ENCODE measurements around the gene FAM209B.

Gene FAM209B

GRCh38 chr20:56574531-56575142 is 41.6 kb downstream of the FAM209B start:
- Histone ChIP-seq H3K27me3 (ENCODE audit: insufficient read depth, low read length) (no peaks in the 10 kb centered on the region), H3K36me3 (ENCODE audit: insufficient read depth, low read length) (no peaks in the 10 kb centered on the region), H3K79me2 (ENCODE audit: insufficient read depth, low read length) (no peaks in the 10 kb centered on the region), H3F3A (ENCODE audit: insufficient read depth, low read length) (no peaks in the 10 kb centered on the region), H3K4me2 (ENCODE audit: low read length) (no peak overlapping the region), H2AFZ (ENCODE audit: low read length) (no peak overlapping the region), H4K20me1 (ENCODE audit: insufficient read depth, low read length) (no peaks in the 10 kb centered on the region), H3K27ac (ENCODE audit: low read depth, low read length, poor library complexity, severe bottlenecking) (no peak overlapping the region), H3K9me3 (ENCODE audit: low read length) (no peaks in the 10 kb centered on the region), H3K9ac (ENCODE audit: low read length) (no peak overlapping the region), H3K4me3 (ENCODE audit: low read depth, low read length, poor library complexity, severe bottlenecking) (no peak overlapping the region), H3K9me2 (ENCODE audit: low read depth, low read length) (no peaks in the 10 kb centered on the region), H3K4me1 (ENCODE audit: insufficient read depth, low read length, severe bottlenecking) (no peaks in the 10 kb centered on the region)
- TF ChIP-seq EZH2 (IDR thresholded peaks at IDR 0.05; ENCODE audit: borderline replicate concordance, low read length) (no peak), CTCF (IDR thresholded peaks at IDR 0.05; ENCODE audit: low read length) (no peak)

- Histone ChIP-seq H3K9me3 (ENCODE audit: low read length) (no peaks in the 10 kb centered on the region), H3K4me2 (ENCODE audit: low read length) (no peak overlapping the region), H3K36me3 (ENCODE audit: insufficient read depth, low read length) (no peaks in the 10 kb centered on the region), H2AFZ (ENCODE audit: low read length) (no peak overlapping the region), H3K27ac (ENCODE audit: low read depth, low read length, poor library complexity, severe bottlenecking) (no peak overlapping the region), H3K9me2 (ENCODE audit: low read depth, low read length) (no peaks in the 10 kb centered on the region), H3K9ac (ENCODE audit: low read length) (no peak overlapping the region), H3F3A (ENCODE audit: insufficient read depth, low read length) (no peaks in the 10 kb centered on the region), H4K20me1 (ENCODE audit: insufficient read depth, low read length) (no peaks in the 10 kb centered on the region), H3K27me3 (ENCODE audit: insufficient read depth, low read length) (no peaks in the 10 kb centered on the region), H3K79me2 (ENCODE audit: insufficient read depth, low read length) (no peaks in the 10 kb centered on the region), H3K4me3 (ENCODE audit: low read depth, low read length, poor library complexity, severe bottlenecking) (no peak overlapping the region), H3K4me1 (ENCODE audit: insufficient read depth, low read length, severe bottlenecking) (no peaks in the 10 kb centered on the region)
- no peak for TF ChIP-seq EZH2 (IDR thresholded peaks at IDR 0.05; ENCODE audit: borderline replicate concordance, low read length)
- TF ChIP-seq CTCF (IDR thresholded peaks at IDR 0.05; ENCODE audit: low read length), result no peak
These were observed 42.1 kb downstream of the FAM209B start for GRCh38 chr20:56575157-56575556.

DNA sequence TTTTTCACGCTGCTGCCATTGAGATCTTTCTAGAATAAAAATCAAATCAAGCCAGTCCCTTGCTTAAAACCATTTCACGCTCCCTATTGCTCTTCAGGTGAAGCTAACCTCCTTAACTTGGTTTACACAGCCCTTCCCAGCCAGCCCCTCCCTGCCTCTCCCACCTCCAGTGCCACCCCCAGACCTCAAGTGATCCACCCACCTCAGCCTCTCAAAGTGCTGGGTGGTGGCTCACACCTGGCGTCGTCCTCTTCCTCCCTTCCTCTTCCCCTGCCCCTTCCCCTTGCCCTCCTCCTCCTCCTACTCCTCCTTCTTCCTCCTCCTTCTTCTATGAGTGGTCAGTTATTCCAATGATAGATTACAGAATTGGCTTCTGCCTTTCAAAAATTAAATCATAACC is 42.9 kb downstream of the FAM209B start:
- Histone ChIP-seq H3K4me1 (ENCODE audit: insufficient read depth, low read length, severe bottlenecking) (no peaks in the 10 kb centered on the region), H3K27me3 (ENCODE audit: insufficient read depth, low read length) (no peaks in the 10 kb centered on the region), H3K79me2 (ENCODE audit: insufficient read depth, low read length) (no peaks in the 10 kb centered on the region), H3K27ac (ENCODE audit: low read depth, low read length, poor library complexity, severe bottlenecking) (no peak overlapping the region), H3K4me3 (ENCODE audit: low read depth, low read length, poor library complexity, severe bottlenecking) (no peak overlapping the region), H2AFZ (ENCODE audit: low read length) (no peak overlapping the region), H3K36me3 (ENCODE audit: insufficient read depth, low read length) (no peaks in the 10 kb centered on the region), H3F3A (ENCODE audit: insufficient read depth, low read length) (no peaks in the 10 kb centered on the region), H3K9me2 (ENCODE audit: low read depth, low read length) (no peaks in the 10 kb centered on the region), H3K4me2 (ENCODE audit: low read length) (no peak overlapping the region), H4K20me1 (ENCODE audit: insufficient read depth, low read length) (no peaks in the 10 kb centered on the region), H3K9ac (ENCODE audit: low read length) (no peak overlapping the region), H3K9me3 (ENCODE audit: low read length) (no peaks in the 10 kb centered on the region)
- TF ChIP-seq EZH2 (IDR thresholded peaks at IDR 0.05; ENCODE audit: borderline replicate concordance, low read length) (no peak), CTCF (IDR thresholded peaks at IDR 0.05; ENCODE audit: low read length) (no peak)

Measured in OCI-LY1 (cell line).